GM18951 (cell line): ENCODE data around the gene MYOF.

ENCODE experiments used
- POLR2A ChIP-seq: IDR thresholded peaks from 4 replicates; pipeline ENCODE4 v1.6.1; 2011; ENCODE audit warnings: mild to moderate bottlenecking; ENCODE audit not compliant: insufficient read length, insufficient read depth; ENCODE audit errors: extremely low read depth
- in situ Hi-C: fragments of 300-500 bp; cut with MboI; formaldehyde crosslinking; loops from one replicate; pipeline ENCODE4 v1.12.0; 2022; ENCODE audit warnings: low sequenced_read_pairs, mixed read lengths, inconsistent platforms; ENCODE audit not compliant: unreplicated experiment

The MYOF gene, protein sequence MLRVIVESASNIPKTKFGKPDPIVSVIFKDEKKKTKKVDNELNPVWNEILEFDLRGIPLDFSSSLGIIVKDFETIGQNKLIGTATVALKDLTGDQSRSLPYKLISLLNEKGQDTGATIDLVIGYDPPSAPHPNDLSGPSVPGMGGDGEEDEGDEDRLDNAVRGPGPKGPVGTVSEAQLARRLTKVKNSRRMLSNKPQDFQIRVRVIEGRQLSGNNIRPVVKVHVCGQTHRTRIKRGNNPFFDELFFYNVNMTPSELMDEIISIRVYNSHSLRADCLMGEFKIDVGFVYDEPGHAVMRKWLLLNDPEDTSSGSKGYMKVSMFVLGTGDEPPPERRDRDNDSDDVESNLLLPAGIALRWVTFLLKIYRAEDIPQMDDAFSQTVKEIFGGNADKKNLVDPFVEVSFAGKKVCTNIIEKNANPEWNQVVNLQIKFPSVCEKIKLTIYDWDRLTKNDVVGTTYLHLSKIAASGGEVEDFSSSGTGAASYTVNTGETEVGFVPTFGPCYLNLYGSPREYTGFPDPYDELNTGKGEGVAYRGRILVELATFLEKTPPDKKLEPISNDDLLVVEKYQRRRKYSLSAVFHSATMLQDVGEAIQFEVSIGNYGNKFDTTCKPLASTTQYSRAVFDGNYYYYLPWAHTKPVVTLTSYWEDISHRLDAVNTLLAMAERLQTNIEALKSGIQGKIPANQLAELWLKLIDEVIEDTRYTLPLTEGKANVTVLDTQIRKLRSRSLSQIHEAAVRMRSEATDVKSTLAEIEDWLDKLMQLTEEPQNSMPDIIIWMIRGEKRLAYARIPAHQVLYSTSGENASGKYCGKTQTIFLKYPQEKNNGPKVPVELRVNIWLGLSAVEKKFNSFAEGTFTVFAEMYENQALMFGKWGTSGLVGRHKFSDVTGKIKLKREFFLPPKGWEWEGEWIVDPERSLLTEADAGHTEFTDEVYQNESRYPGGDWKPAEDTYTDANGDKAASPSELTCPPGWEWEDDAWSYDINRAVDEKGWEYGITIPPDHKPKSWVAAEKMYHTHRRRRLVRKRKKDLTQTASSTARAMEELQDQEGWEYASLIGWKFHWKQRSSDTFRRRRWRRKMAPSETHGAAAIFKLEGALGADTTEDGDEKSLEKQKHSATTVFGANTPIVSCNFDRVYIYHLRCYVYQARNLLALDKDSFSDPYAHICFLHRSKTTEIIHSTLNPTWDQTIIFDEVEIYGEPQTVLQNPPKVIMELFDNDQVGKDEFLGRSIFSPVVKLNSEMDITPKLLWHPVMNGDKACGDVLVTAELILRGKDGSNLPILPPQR (N-terminal part only)

DNA sequence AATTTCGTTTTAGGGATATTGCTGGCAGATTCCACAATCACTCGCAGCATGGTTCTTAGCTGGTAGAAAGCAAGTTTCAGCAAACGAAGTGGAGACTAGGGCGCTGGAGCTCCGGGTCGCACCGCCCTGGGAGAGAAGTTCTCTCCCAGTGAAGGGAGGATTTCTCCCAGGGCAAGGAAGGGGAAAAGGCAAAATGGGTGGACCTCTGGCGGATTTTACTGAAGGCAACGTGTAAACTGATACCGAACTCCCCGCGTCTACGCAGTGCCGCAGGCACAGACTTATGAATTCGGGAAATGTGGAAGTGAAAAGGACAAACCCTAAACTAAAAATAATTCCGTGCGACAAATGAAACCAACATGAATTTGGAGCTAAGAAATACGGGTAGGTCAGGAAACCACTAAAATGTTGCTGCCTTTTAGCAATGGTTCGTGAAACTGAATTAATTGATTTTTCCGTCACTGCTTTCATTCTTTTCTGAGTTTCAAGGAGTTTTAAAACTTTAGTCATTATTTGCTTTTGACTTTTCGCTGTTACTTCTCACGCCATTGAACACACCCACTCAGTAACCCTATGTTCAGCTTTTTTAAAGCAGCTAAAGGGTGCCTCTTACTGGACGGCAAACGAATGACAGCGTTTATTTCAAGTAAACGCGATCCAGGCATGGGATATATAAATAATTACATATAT, at the start of gene MYOF:
Gene MYOF, minus strand, starts transcription at position 190 of the 690 bp plus-strand sequence. Its CDS starts 140 bp downstream, at position 50.
- in situ Hi-C loops: no loop called here
- TF ChIP-seq POLR2A: no peak

DNA sequence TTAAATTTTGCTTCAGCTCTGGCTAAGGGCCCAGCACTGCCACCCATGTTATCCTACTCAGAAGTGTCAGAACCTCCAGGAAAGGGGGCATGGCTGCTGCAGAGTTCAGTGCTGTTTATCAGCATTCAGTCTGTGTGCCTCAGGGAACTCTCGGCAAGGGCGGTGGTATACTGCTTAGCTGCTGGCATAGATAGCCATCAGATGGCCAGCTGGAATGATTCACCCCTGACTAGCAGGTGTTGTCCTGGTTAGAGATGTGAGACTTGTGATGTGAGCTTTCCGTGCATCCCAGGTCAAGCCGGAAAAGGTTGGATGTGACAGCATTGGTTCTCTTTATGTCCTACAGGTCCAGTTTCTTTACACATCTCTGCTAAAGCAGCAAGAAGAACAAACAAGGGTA, 36.4 kb upstream of the MYOF start:
- TF ChIP-seq POLR2A: no peak
- in situ Hi-C loops: no loop called here

DNA sequence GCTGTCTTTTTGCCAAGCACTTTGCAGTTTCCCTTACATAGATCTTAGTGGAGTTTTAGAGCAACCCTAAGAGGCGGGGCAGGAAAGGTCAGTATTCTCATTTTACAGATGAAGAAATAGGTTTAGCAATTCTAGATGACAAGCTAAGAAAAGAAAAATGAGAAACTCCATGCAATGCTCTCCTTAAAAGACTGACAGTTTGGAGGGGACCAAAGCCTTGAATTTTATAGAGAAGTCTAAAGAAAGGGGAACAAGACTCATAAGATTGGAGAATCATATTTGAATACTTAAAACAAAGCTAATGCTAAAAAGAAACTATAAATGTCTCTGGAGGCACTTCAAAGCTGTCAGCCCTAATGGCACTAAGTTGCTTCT, 33.9 kb upstream of the MYOF start:
- in situ Hi-C loops: no loop called here
- TF ChIP-seq POLR2A: no peak

DNA sequence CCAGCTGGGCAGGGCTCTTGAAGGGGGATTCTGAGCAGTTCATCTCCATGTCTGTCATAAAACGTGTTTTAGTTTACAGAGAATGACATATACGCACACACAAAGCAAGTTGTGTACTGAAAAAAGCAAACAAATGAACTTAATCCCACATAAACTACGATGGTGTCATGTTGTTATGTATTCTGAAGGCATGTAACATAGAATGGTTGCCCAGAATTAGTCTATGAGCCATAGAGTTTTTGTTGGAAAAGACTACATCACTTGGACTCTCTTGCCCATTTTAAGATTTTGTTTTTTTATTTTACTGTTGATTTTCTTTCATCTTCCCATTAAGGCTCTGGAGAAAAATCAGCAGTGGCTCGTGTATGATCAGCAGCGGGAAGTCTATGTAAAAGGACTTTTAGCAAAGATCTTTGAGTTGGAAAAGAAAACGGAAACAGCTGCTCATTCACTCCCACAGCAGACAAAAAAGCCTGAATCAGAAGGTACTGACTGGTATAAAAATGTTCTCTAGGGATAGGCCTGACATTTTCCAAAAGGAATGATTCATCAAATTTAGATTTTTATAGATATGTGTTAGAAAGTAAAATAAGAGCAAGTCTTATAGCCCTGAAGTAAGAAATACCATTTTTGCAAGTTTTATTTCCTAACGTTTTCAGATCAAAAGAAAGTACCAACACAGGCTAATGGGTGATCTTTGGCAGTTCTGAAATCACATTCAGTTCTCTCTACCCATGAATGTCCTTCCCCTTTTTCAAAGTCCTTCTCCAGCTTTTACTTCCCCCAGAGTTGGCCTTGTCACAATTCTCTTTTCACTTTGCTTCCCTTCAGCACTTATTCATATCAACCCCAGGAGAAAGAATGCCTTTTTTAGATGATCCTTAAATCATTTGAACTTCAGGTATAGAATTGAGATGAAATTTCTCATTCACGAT, 33.2 kb upstream of the MYOF start:
- in situ Hi-C loops: no loop called here
- TF ChIP-seq POLR2A: no peak

DNA sequence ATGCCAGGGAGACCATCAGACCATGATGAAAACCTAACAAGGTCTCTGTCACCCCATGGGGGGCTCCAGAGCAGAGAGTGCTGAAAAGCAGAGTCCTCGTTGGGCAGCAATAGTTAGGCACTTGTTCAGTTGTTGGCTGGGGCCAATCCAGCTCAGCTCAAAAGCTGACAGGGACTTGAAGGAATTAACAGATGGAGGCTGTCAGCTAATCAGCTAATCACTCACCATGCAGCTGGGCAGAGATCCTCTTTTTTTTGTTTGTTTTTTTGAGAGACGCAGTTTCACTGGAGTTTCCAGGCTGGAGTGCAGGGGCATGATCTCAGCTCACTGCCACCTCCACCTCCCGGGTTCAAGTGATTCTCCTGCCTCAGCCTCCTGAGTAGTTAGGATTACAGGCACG, 32.4 kb upstream of the MYOF start:
- no peak for TF ChIP-seq POLR2A
- in situ Hi-C loops: no loop called here

DNA sequence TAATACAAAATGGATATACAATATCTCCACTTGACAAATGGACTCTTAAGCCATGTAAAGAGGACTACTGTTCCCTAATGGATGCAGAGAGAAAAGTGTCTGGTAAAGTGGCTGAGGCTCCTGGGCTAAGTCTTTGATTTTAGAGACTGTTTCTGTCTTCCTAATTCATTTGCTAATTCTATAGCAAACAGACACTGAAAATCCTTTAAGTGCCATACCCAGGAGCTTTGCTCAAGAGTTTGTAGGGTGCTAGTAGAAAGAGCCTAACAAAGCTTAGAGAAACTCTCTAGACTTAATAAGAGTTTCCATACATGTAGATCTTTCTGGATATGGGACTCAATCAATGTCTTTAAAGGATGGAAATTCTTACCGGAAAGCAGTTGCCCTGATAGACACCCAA, 31.0 kb upstream of the MYOF start:
- no peak for TF ChIP-seq POLR2A
- in situ Hi-C loops: no loop called here

DNA sequence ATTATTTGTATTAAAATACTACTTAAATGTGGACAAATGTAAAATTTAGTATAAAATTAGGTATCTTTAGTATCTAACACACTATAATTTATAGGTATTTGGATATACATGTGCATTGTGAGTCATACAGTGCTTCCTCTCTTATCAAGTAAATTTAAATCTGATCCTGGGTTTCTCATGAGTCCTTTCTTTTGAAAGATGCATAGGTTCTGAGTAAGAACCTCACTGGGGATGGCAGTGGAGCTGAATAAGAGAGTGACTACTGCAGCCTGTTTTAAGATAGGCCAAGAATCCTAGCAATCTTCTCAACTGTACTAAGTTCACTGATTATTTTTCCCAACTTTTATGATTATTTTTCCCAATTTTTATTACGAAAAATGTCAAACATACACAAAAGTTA, 30.4 kb upstream of the MYOF start:
- in situ Hi-C loops: no loop called here
- no peak for TF ChIP-seq POLR2A

DNA sequence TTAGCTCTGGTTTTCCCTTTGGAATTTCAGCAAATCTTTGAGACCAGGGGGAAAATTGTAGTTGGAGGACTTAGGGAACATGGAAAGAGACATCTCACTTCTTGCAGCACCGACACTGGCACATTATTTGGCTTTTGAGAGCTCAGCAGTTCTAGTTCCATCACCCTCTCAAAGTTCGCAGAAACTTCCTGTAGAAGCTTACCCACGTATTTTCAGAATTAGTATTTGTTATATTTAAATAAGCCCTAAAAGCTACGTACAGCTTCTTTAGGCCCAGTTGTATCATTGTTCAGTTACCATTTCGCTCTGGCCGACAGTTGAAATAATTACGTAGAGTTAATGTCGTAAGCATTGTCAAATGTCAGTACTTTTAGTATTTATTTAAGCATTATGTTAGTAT, 27.7 kb upstream of the MYOF start:
- TF ChIP-seq POLR2A: no peak
- in situ Hi-C loops: no loop called here

DNA sequence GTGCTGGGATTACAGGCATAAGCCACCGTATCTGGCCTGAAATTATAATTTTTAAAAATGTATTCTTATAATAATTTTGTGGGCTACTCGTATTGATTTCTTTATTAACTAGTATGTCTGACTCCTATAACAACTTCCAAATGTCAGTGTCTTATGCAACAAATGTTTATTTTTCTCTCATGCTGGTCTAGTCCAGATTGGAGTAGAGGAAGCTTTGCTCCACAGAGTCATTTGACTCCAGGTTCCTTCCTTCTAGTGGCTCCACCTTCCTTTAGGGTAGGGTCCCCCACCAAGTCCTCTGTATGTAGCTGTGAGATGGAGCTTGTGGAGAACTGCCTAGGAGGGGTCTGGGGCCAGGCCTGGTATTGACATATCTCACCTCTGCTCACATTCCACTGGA, 22.9 kb upstream of the MYOF start:
- in situ Hi-C loops: no loop called here
- TF ChIP-seq POLR2A: no peak

DNA sequence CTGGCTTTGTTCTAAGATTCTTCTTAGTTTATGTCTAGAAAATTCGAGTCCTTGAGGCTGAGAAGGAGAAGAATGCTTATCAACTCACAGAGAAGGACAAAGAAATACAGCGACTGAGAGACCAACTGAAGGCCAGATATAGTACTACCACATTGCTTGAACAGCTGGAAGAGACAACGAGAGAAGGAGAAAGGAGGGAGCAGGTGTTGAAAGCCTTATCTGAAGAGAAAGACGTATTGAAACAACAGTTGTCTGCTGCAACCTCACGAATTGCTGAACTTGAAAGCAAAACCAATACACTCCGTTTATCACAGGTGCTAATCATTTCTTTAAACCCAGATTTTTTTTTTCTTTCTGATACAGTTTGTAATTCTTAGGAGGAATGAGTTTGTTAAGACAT, 20.9 kb upstream of the MYOF start:
- in situ Hi-C loops: no loop called here
- no peak for TF ChIP-seq POLR2A

DNA sequence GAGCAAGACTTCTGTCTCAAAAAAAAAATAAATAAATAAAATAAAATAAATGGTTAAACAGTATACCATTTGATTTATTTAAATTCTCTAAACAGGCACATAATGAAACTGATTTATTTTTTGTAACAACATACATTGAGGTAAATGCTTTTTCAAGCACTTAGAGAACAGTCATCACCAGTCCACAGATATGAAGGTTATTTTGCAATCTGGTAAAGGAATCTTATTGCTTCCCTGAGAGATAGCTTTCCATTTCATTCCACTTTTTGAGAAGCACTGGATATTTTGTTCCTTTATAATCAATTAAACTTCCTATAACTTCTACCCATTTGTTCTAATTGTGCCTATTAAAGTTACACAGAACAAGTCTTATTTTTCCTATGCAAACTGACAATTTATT, 19.5 kb upstream of the MYOF start:
- in situ Hi-C loops: no loop called here
- no peak for TF ChIP-seq POLR2A
